ENCODE measurements around the gene CDK11B.
A peak's percentile ranks its signal among the peaks of the same experiment; 100 is the strongest.
"Not testable (repeated sequence)": the region's sequence is repeated elsewhere in the genome, so short reads cannot be mapped to it uniquely, and the experiment has no call there.

CDK11B gene

GRCh38 chr1:1658583-1659549, at the start of gene CDK11B:
Gene CDK11B (minus strand): TSS chr1:1659004. CDS start chr1:1657485, 1,519 bp downstream.
- peak; percentile 90 for DNase-seq (ENCODE audit: low spot score)

- DNase-seq (ENCODE audit: low spot score) = not testable (repeated sequence)
Measured at GRCh38 chr1:1707897-1708296, 49.1 kb upstream of the CDK11B start.

- DNase-seq (ENCODE audit: low spot score) = not testable (repeated sequence)
Measured at GRCh38 chr1:1707241-1707640, 48.4 kb upstream of the CDK11B start.

GRCh38 chr1:1705623-1706022, 46.8 kb upstream of the CDK11B start:
- not testable (repeated sequence) for DNase-seq (ENCODE audit: low spot score)

GRCh38 chr1:1704284-1704957, 45.6 kb upstream of the CDK11B start:
- DNase-seq (ENCODE audit: low spot score) = not testable (repeated sequence)

GRCh38 chr1:1703796-1704195, 45.0 kb upstream of the CDK11B start:
- no peak for DNase-seq (ENCODE audit: low spot score)

GRCh38 chr1:1702506-1702905, 43.7 kb upstream of the CDK11B start:
- DNase-seq (ENCODE audit: low spot score) = not testable (repeated sequence)

- not testable (repeated sequence) for DNase-seq (ENCODE audit: low spot score)
Measured at GRCh38 chr1:1700557-1700956, 41.8 kb upstream of the CDK11B start.

- not testable (repeated sequence) for DNase-seq (ENCODE audit: low spot score)
Measured at GRCh38 chr1:1700067-1700466, 41.3 kb upstream of the CDK11B start.

- not testable (repeated sequence) for DNase-seq (ENCODE audit: low spot score)
Measured at GRCh38 chr1:1699061-1699460, 40.3 kb upstream of the CDK11B start.

- DNase-seq (ENCODE audit: low spot score) = not testable (repeated sequence)
Measured at GRCh38 chr1:1697358-1698183, 38.8 kb upstream of the CDK11B start.

- DNase-seq (ENCODE audit: low spot score) = not testable (repeated sequence)
Measured at GRCh38 chr1:1696431-1697357, 37.9 kb upstream of the CDK11B start.

GRCh38 chr1:1692714-1693647, 34.2 kb upstream of the CDK11B start, which contains the start of gene SLC35E2B:
Gene SLC35E2B (minus strand): TSS chr1:1692795. CDS start chr1:1676699, 16,096 bp downstream.
- peak; percentile 95 for DNase-seq (ENCODE audit: low spot score)

- peak; percentile 76 for DNase-seq (ENCODE audit: low spot score)
Measured at GRCh38 chr1:1692324-1692713, 33.5 kb upstream of the CDK11B start.

GRCh38 chr1:1691443-1691842, 32.6 kb upstream of the CDK11B start:
- DNase-seq (ENCODE audit: low spot score) = not testable (repeated sequence)

GRCh38 chr1:1689526-1689925, 30.7 kb upstream of the CDK11B start:
- DNase-seq (ENCODE audit: low spot score) = not testable (repeated sequence)

- DNase-seq (ENCODE audit: low spot score) = no peak
Measured at GRCh38 chr1:1687846-1688245, 29.0 kb upstream of the CDK11B start.

- DNase-seq (ENCODE audit: low spot score) = no peak
Measured at GRCh38 chr1:1684031-1684681, 25.4 kb upstream of the CDK11B start.
